Gastrocnemius medialis (tissue), 4 donors: Measurements from ENCODE around the gene RNU5D-1. TPM values are rescaled to one million over a fixed set of nuclear protein-coding genes. Genes with fewer than 3 reads are reported as not detected.

Experiments
- ATAC-seq, 2 donors: fragments of 150-250 bp; one replicate each; pipeline ENCODE4 v1.9.1; 2016
- DNase-seq, 2 donors: peaks; one replicate each; pipeline ENCODE4 v3.0.0-alpha.2; 2019
- H3K27ac ChIP-seq, 4 donors: fragments of 200-600 bp; sonication (generic); 1 replicate in 1 of 4; 2 replicates in 3 of 4; pipeline ENCODE4 v1.5.1; 2016 to 2018; ENCODE audit warnings: mild to moderate bottlenecking in 2 of 4, moderate library complexity in 1 of 4
- H3K27me3 ChIP-seq, 3 donors: fragments of 200-600 bp; sonication (generic) in 2 of 3; 1 replicate in 1 of 3; 2 replicates in 2 of 3; pipeline versions ENCODE4 v1.5.1 to v1.6.0; 2016 to 2019; ENCODE audit warnings: mild to moderate bottlenecking in 1 of 3, moderate library complexity in 1 of 3
- H3K36me3 ChIP-seq, 2 donors: fragments of 200-600 bp; sonication (generic) in 1 of 2; one replicate each; pipeline ENCODE4 v1.5.1; 2017 to 2018
- H3K4me1 ChIP-seq, 2 donors: fragments of 200-600 bp; sonication (generic) in 1 of 2; one replicate each; pipeline ENCODE4 v1.5.1; 2016 to 2017; ENCODE audit warnings: mild to moderate bottlenecking in 2 of 2
- H3K4me3 ChIP-seq, 4 donors: fragments of 200-600 bp; sonication (generic) in 3 of 4; 1 replicate in 1 of 4; 2 replicates in 3 of 4; pipeline ENCODE4 v1.5.1; 2016 to 2019; ENCODE audit warnings: mild to moderate bottlenecking in 2 of 4
- H3K9me3 ChIP-seq, 3 donors: fragments of 200-600 bp; sonication (generic) in 2 of 3; 1 replicate in 1 of 3; 2 replicates in 2 of 3; pipeline ENCODE4 v1.5.1; 2016 to 2019
- CTCF ChIP-seq, 5 experiments: fragments of 450-650 bp in 3 of 5; fragments of 200-600 bp in 2 of 5; sonication (generic) in 2 of 5; IDR thresholded peaks in 4 of 5; conservative IDR thresholded peaks in 1 of 5; 1 replicate in 4 of 5; 2 replicates in 1 of 5; pipeline ENCODE4 v1.5.1; 2016 to 2019; ENCODE audit warnings: antibody characterized with exemption in 5 of 5, mild to moderate bottlenecking in 3 of 5, moderate library complexity in 3 of 5
- POLR2A ChIP-seq, 2 donors: fragments of 450-650 bp; IDR thresholded peaks; one replicate each; pipeline ENCODE4 v1.6.1; 2017; ENCODE audit warnings: antibody characterized with exemption in 2 of 2, mild to moderate bottlenecking in 2 of 2, moderate library complexity in 2 of 2
- in situ Hi-C, 4 donors: fragments of 200-750 bp; cut with MboI; loops; one replicate each; pipeline versions ENCODE4 v1.15.0 to v1.8.0; 2017; ENCODE audit warnings: low sequenced_read_pairs in 4 of 4
- intact Hi-C: fragments of 100-400 bp; cut with DNase I; formaldehyde crosslinking; loops from one replicate; pipeline ENCODE4 v1.15.1; 2023; ENCODE audit warnings: low total_unique reads
- total RNA-seq, 4 donors: library from RNA; depleted of rRNA; stranded (reverse); fragments of >200 nt; gene quantifications; one replicate each; pipeline versions ENCODE4 v1.1.0 to v1.2.3, GENCODE V29; 2016

RNU5D-1 gene
- total RNA-seq, 4 donors from 2014 or later, result not detected

- peaks cover 9 to 12% of the 10 kb centered on the region in 2 donors for H3K4me1 ChIP-seq
- H3K4me3 ChIP-seq, result no peak overlapping the region
- no peaks in the 10 kb centered on the region for H3K9me3 ChIP-seq
- in situ Hi-C loops, result loop anchor here in 1 of 4 donors (25.0 kb wide), 2 partner anchors 209 to 734 kb away; partner anchors contain the start of genes CCDC163, EIF2B3, MMACHC and PRDX1
- intact Hi-C loops, result loop anchor here (5.0 kb wide), 2 partner anchors 524 to 826 kb away; no protein-coding TSS in a partner anchor
- ATAC-seq, result no peak
- DNase-seq, result no peak
- H3K27ac ChIP-seq, result peak overlapping the region in 1 of 4 donors; percentile 91
- TF ChIP-seq POLR2A (IDR thresholded peaks at IDR 0.05), result no peak
- TF ChIP-seq CTCF (IDR thresholded peaks at IDR 0.05 in 4 of 5, conservative IDR thresholded peaks at IDR 0.05 in 1 of 5), result no peak
- peaks cover 0 to 41% of the 10 kb centered on the region in 2 donors for H3K36me3 ChIP-seq
- H3K27me3 ChIP-seq, result no peaks in the 10 kb centered on the region
These were observed 47.1 kb upstream of the RNU5D-1 start for GRCh38 chr1:44777969-44778635.

- H3K36me3 ChIP-seq, result peaks cover 0 to 41% of the 10 kb centered on the region in 2 donors
- H3K27ac ChIP-seq, result peak overlapping the region; percentile 91 to 100 (median 97)
- H3K4me3 ChIP-seq, result no peak overlapping the region
- H3K9me3 ChIP-seq, result no peaks in the 10 kb centered on the region
- no peaks in the 10 kb centered on the region for H3K27me3 ChIP-seq
- intact Hi-C loops, result loop anchor here (5.0 kb wide), 2 partner anchors 525 to 825 kb away; no protein-coding TSS in a partner anchor
- no peak for TF ChIP-seq CTCF (IDR thresholded peaks at IDR 0.05 in 4 of 5, conservative IDR thresholded peaks at IDR 0.05 in 1 of 5)
- TF ChIP-seq POLR2A (IDR thresholded peaks at IDR 0.05), result no peak
- DNase-seq (no peak), ATAC-seq (no peak)
- H3K4me1 ChIP-seq, result peaks cover 9 to 12% of the 10 kb centered on the region in 2 donors
- in situ Hi-C loops, result loop anchor here in 1 of 4 donors (25.0 kb wide), 2 partner anchors 210 to 735 kb away; partner anchors contain the start of genes CCDC163, EIF2B3, MMACHC and PRDX1
These were observed 46.6 kb upstream of the RNU5D-1 start for GRCh38 chr1:44777547-44777946.

GRCh38 chr1:44776730-44777068, 45.7 kb upstream of the RNU5D-1 start:
- intact Hi-C loops, result loop anchor here (5.0 kb wide), 2 partner anchors 526 to 824 kb away; no protein-coding TSS in a partner anchor

More at GRCh38 chr1:44776730-44777068, 45.7 kb upstream of the RNU5D-1 start:
- no peak for ATAC-seq
- TF ChIP-seq CTCF (IDR thresholded peaks at IDR 0.05 in 4 of 5, conservative IDR thresholded peaks at IDR 0.05 in 1 of 5) (no peak), POLR2A (IDR thresholded peaks at IDR 0.05) (no peak)
- DNase-seq, result no peak
- in situ Hi-C loops, result loop anchor here in 1 of 4 donors (25.0 kb wide), 2 partner anchors 211 to 736 kb away; partner anchors contain the start of genes CCDC163, EIF2B3, MMACHC and PRDX1
- peak overlapping the region; percentile 91 to 100 (median 97) for H3K27ac ChIP-seq
- H3K27me3 ChIP-seq, result no peaks in the 10 kb centered on the region
- H3K4me3 ChIP-seq, result peak overlapping the region; percentile 74 to 99 (median 85)
- peaks cover 9 to 12% of the 10 kb centered on the region in 2 donors for H3K4me1 ChIP-seq
- H3K36me3 ChIP-seq, result peaks cover 0 to 41% of the 10 kb centered on the region in 2 donors
- H3K9me3 ChIP-seq, result no peaks in the 10 kb centered on the region
